HG02678 (cell line): ENCODE measurements around the gene IL18R1.

Source experiments
- ATAC-seq: cut with Tn5 transposase; IDR thresholded peaks from one replicate; pipeline ENCODE4 v1.9.1; 2021; ENCODE audit warnings: mild to moderate bottlenecking, moderate library complexity; ENCODE audit not compliant: unreplicated experiment

The IL18R1 gene

DNA sequence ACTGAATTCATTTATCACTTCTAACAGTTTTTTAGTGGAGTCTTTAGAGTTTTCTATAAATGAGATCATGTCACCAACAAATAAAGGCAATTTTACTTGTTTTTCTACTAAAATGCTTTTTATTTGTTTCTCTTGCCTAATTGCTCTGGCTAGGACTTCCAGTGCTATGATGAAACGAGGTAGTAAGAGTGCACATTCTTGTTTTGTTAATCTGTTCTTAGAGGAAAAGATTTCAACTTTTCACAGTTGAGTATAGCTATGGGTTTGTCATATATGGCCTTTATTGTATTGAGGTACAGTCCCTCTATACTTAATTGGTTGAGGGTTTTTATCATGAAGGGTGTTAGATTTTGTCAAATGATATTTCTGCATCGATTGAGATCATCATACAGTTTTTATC is 73.0 kb downstream of the IL18R1 start:
- ATAC-seq: no peak

DNA sequence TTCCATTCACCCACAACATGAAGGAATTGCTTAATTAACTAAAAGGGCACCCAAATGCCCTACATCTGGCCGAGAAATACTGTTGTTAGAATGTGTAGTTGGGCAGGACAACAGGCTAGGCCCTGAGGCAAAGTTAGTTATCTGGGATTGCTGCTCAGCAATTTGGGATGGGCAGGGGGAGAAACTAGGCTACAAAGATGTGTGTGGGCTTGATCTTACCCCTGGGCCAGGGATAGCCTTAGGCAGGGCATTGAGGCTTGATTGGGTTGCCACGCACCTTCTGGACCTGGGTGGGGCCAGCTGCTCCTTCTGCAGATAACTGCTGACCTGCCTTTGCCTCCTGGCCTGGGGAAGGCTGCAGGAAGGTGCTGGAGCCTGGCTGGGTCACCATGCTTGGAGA is 76.8 kb downstream of the IL18R1 start:
- ATAC-seq: no peak

- no peak for ATAC-seq
Observed at GRCh38 chr2:102433973-102434654, 78.5 kb downstream of the IL18R1 start.

DNA sequence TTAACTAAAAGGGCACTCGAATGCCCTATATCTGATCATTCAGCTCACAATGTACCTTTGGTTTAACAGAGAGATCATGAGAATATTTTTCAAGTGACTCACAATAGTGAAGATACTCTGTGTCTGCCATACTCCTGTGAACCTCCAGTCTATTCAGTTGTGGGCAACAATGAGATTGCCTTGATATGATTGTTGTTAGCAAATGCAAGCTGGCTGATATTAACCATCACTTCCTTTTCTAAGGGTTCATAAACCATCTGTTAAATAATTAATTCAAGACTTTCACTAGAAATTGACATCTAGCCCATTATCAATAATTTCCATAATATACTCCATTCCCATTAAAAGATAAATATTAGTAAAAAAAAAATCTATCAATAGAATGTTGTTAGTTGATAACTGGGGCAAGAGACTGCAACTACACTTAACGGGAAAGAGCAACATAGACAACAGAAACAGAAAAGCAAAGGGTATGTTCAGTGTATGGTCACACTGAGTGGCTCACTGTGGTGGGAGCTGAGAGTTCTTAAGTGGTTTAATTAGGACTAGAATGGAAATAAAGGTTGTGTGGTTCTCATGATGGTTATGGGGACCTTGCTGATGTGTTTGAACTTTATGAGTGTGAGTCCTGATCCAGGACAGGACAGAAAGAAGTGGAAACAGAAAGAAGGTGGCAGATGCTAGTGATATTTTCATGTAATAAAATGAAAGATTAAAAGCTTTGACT is 79.2 kb downstream of the IL18R1 start:
- ATAC-seq: peak; percentile 56

DNA sequence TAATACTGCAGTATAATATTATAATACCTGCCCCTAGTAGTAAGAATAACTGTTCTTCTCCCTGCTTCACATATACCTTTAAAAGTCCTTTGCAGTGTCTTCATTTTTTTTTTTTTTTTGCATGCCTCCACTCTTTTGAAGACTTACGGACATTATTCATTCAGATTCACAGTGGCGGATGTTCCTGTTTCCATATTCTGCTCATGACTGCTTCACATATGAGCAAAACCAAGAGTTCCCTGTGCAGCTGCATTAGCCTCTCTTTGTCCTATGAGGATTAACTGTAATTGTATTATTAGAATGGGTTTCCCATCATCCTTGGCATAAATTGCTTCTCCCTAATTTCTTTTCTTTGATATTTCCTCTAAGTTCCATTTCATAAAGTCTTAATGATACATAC is 80.1 kb downstream of the IL18R1 start:
- ATAC-seq: no peak

GRCh38 chr2:102436323-102436722 is 80.7 kb downstream of the IL18R1 start:
- no peak for ATAC-seq

GRCh38 chr2:102437122-102437521 is 81.5 kb downstream of the IL18R1 start:
- no peak for ATAC-seq

DNA sequence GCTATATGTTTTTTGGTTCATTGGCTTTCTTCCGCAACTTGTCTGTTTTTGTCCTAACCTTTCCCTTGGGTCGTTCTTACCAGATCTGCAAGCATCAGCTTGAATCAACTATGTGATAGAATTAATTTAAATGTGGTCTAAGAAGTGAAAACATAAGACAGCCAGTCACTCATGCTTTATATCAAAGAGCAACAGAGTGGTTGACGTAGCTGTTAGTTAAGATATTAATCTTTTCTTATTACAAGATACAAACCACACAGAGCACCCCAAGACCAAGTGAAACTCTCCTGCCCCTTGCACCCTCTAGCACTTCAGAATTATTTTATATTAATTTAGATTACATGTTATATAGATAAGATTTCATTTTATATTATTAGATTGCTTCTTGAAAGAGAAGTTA is 82.5 kb downstream of the IL18R1 start:
- ATAC-seq: no peak

- ATAC-seq: no peak
Observed at GRCh38 chr2:102438578-102438977, 83.0 kb downstream of the IL18R1 start.

- no peak for ATAC-seq
Observed at GRCh38 chr2:102439065-102439695, 83.6 kb downstream of the IL18R1 start.

- peak; percentile 66 for ATAC-seq
Observed at GRCh38 chr2:102442967-102443828, 87.6 kb downstream of the IL18R1 start.

DNA sequence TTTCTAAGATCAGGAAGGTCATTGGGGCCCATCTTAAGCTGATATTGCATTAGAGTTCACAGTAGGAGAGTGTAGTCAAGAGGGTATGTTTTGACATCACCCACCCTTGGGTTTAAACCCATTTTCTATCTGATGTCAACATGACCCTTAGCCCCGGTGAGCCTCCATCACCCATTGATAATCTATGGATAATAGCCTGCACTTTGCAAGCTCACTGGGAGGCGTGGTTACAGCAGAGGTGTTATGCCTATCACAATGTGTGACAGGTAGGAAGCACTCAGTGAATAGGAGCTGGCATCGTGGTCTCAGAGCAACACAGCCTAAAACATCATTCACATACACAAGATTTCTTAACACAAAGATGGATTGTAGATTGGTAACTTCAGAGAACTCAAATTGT is 88.6 kb downstream of the IL18R1 start:
- no peak for ATAC-seq

- no peak for ATAC-seq
Observed at GRCh38 chr2:102446936-102447335, 91.3 kb downstream of the IL18R1 start.
